GM12878 (cell line): Measurements from ENCODE around the gene RFX3. TPM values are rescaled to one million over a fixed set of nuclear protein-coding genes. Genes with fewer than 3 reads are reported as not detected.

Experiments used
- ATAC-seq: fragments of 200-7000 bp; cut with Tn5 transposase; 3 replicates; pipeline ENCODE4 v1.9.1; 2020; ENCODE audit warnings: mild to moderate bottlenecking, moderate library complexity
- BruUV-seq: library from RNA; stranded (reverse); fragments of 400-500 nt; replicated peaks from 2 replicates; lab custom pipeline; 2021; lab: Mats Ljungman, UMichigan
- CTCF ChIA-PET: fragments of 300-600 bp; sonication (Branson Sonifier 250); formaldehyde crosslinking; extraction: SDS; loops from one replicate; lab custom pipeline; 2021; ENCODE audit warnings: inconsistent platforms; lab: Yijun Ruan, JAX
- POLR2A ChIA-PET: fragments of 350-600 bp; formaldehyde crosslinking; extraction: SDS; loops from one replicate; lab custom pipeline; 2021; ENCODE audit warnings: inconsistent platforms; lab: Charles Lee
- RAD21 ChIA-PET: fragments of 300-600 bp; sonication (Branson Sonifier 250); formaldehyde crosslinking; loops from one replicate; lab custom pipeline; 2023; ENCODE audit warnings: antibody characterized with exemption; ENCODE audit not compliant: unreplicated experiment; lab: Charles Lee
- SMC1A ChIA-PET: fragments of 300-600 bp; sonication (Branson Sonifier 250); formaldehyde crosslinking; loops from one replicate; lab custom pipeline; 2023; ENCODE audit not compliant: unreplicated experiment, uncharacterized antibody; lab: Charles Lee
- DNase-seq: peaks from one replicate; pipeline ENCODE4 v3.0.0-alpha.2; 2011; ENCODE audit warnings: low read depth, low spot score
- FAIRE-seq: peaks from 3 replicates; lab custom pipeline; 2011; peaks lifted over from hg19 to GRCh38; lab: Jason Lieb, UNC
- H2AFZ ChIP-seq: 2 replicates; pipeline ENCODE4 v1.6.0; 2011; ENCODE audit warnings: low read depth, low read length, control low read depth; ENCODE audit not compliant: control insufficient read depth
- H3K27ac ChIP-seq: 2 replicates; pipeline ENCODE4 v1.5.1; 2011; ENCODE audit warnings: control low read depth; ENCODE audit not compliant: control insufficient read depth, insufficient read depth
- H3K27me3 ChIP-seq, 2 experiments: replicated peaks in 1 of 2; 2 replicates each; pipeline versions ENCODE4 v1.6.0 to v1.6.1; 2011; ENCODE audit warnings: low read length in 1 of 2; ENCODE audit not compliant: control insufficient read depth in 2 of 2, insufficient read depth in 2 of 2
- H3K36me3 ChIP-seq, 2 experiments: 2 replicates each; pipeline ENCODE4 v1.5.1; 2011; ENCODE audit warnings: low read length in 1 of 2; ENCODE audit not compliant: control insufficient read depth in 2 of 2, insufficient read depth in 2 of 2
- H3K4me1 ChIP-seq: 2 replicates; pipeline ENCODE4 v1.6.1; 2011; ENCODE audit warnings: mild to moderate bottlenecking, low read length, moderate library complexity, mixed read lengths; ENCODE audit not compliant: control insufficient read depth, insufficient read depth
- H3K4me2 ChIP-seq: 2 replicates; pipeline ENCODE4 v1.6.0; 2011; ENCODE audit warnings: control low read depth; ENCODE audit not compliant: control insufficient read depth, insufficient read depth
- H3K4me3 ChIP-seq: fragments of 200-600 bp; sonication (generic); 2 replicates; pipeline ENCODE4 v1.5.1; 2016
- H3K79me2 ChIP-seq: 2 replicates; pipeline ENCODE4 v1.6.0; 2011; ENCODE audit warnings: low read length; ENCODE audit not compliant: control insufficient read depth, insufficient read depth
- H3K9ac ChIP-seq: 2 replicates; pipeline ENCODE4 v1.8.0; 2011; ENCODE audit warnings: low read length, control low read depth, mixed read lengths; ENCODE audit not compliant: control insufficient read depth, insufficient read depth
- H3K9me3 ChIP-seq: replicated peaks from 3 replicates; pipeline ENCODE4 v1.5.1; 2011; ENCODE audit warnings: mild to moderate bottlenecking, low read length; ENCODE audit not compliant: control insufficient read depth, insufficient read depth
- H4K20me1 ChIP-seq: 2 replicates; pipeline ENCODE4 v1.6.0; 2011; ENCODE audit not compliant: control insufficient read depth, insufficient read depth
- ATF7 ChIP-seq: fragments of 450-650 bp; IDR thresholded peaks from 2 replicates; pipeline ENCODE4 v1.6.1; 2016; ENCODE audit warnings: low read depth, mild to moderate bottlenecking
- IRF5 ChIP-seq: fragments of 450-650 bp; IDR thresholded peaks from 2 replicates; pipeline ENCODE4 v1.6.1; 2017; ENCODE audit warnings: borderline replicate concordance
- USF1 ChIP-seq: IDR thresholded peaks from 2 replicates; pipeline ENCODE4 v1.6.1; 2011; ENCODE audit warnings: borderline replicate concordance, low read depth, mild to moderate bottlenecking, moderate library complexity, mixed read lengths, low read length; ENCODE audit not compliant: insufficient read depth; ENCODE audit errors: extremely low read length
- WGBS: methylation state at CpG from one replicate; pipeline ENCODE4 v1.1.6; 2016; ENCODE audit warnings: low lambda C conversion rate; ENCODE audit not compliant: insufficient replicate concordance, insufficient coverage; ENCODE audit errors: missing lambda C conversion rate; 5-methylcytosine and 5-hydroxymethylcytosine counted together
- in situ Hi-C: fragments of 300-500 bp; cut with MboI; formaldehyde crosslinking; loops from 9 replicates; pipeline ENCODE4 v1.14.3; 2018; ENCODE audit warnings: mixed read lengths
- intact Hi-C: fragments of 100-400 bp; cut with micrococcal nuclease; formaldehyde crosslinking; loops from one replicate; pipeline ENCODE4 v1.14.2; 2022; ENCODE audit not compliant: unreplicated experiment
- polyA plus RNA-seq, 11 experiments: library from polyadenylated mRNA; depleted of rRNA in 4 of 11; unstranded in 6 of 11; stranded (reverse) in 5 of 11; fragments of >200 nt; fragmentation: Nextera tagmentation in 4 of 11; fragmentation: Illumina TruSeq in 1 of 11; extraction: Ambion mirVana in 4 of 11; extraction: Trizol in 1 of 11; gene quantifications; 1 replicate in 1 of 11; 2 replicates in 10 of 11; pipeline versions ENCODE4 v1.2.1 to v1.2.3, GENCODE V29; 2011 to 2016; ENCODE audit warnings: inconsistent platforms in 2 of 11, missing spikeins in 2 of 11, low read depth in 1 of 11
- total RNA-seq, 4 experiments: library from RNA; depleted of rRNA in 3 of 4; stranded (reverse); fragments of >200 nt in 3 of 4; fragmentation: Illumina TruSeq in 1 of 4; extraction: Trizol in 1 of 4; gene quantifications; 2 replicates each; pipeline versions ENCODE4 v1.2.1 to v1.2.3, GENCODE V29; 2013 to 2021

Gene RFX3
- total and polyA plus RNA-seq, 10 of the 15 experiments (the other 5 are each of a cell fraction or from before 2014, with no cell fraction given): 1.2 to 26.4 (median 6.7) TPM

DNA sequence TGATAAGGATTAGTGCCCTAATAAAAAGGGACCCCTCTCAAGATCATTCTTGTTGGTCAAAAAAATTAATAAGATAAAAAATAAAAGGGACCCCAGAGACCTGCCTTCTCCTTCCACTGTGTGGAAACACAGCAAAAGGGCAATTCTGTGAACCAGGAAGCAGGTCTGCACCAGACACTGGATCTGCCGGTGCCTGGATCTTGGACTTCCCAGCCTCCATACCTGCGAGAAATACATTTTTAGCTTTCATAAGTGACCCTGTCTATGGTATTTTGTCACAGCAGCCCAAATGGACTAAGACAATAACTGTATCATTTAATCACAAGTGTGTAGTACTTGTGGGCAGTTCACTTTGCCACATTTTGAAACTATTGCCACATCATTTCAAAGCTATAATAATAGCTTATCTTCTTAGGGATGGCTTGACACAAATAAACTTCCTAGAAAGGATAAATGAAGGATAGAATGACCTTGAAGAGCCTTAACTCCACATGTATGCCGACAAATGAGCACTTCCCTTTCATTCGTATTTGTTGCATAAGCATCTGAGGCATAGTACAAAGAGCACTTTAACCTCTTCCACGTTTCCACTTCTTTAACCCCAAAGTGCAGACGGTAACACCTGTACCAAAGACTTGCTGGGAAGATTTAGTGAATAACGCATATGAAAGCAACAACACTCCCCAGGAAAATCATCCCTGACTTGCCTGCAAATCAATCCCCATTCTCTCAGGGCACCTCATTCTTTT lies 336.5 kb downstream of the RFX3 start (continued):
- no peak for TF ChIP-seq USF1
- no peak for TF ChIP-seq IRF5

DNA sequence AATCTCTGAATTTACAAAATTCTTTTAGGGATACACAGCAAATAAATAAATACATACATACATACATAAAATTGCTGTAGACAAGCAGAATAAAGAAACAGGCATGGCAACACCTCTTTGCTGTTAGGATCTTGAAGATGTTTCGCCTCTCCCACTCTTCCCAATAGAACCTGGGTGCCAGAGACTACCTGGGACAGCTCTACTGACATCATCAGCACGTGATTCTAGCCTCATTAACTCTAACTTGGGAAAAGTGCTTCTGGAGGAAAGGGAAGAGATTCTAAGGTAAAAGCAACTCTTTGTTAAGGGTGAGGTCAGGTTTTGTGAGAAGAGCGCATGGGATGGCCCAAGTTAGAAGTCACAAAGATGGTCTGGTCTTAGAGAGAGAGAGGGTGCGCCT lies 339.1 kb downstream of the RFX3 start:
- no peaks in the 10 kb centered on the region for H3K79me2 ChIP-seq
- no peak overlapping the region for H3K4me2 ChIP-seq
- ChIA-PET RAD21 (no interaction called here), SMC1A (interaction anchor here (1.8 kb wide), 1 partner anchor 43 kb away, joined by 3 read pairs; no protein-coding TSS in a partner anchor), CTCF (no interaction called here), POLR2A (no interaction called here)
- ATAC-seq: no peak
- H3K9ac ChIP-seq: no peak overlapping the region
- H3K4me1 ChIP-seq: no peaks in the 10 kb centered on the region
- TF ChIP-seq ATF7: no peak
- H3K4me3 ChIP-seq: no peak overlapping the region
- no peaks in the 10 kb centered on the region for H3K36me3 ChIP-seq
- in situ Hi-C loops (no loop called here), intact Hi-C loops (no loop called here)
- BruUV-seq: no TSS peak
- H3K27me3 ChIP-seq: peaks cover 0 to 1% of the 10 kb centered on the region in 2 experiments; a peak in 3 of 4 replicates
- DNase-seq: no peak
- no peaks in the 10 kb centered on the region for H3K9me3 ChIP-seq
- H4K20me1 ChIP-seq: no peaks in the 10 kb centered on the region
- no peak overlapping the region for H3K27ac ChIP-seq
- no peak for FAIRE-seq
- no peak overlapping the region for H2AFZ ChIP-seq
- WGBS: 40% methylated on average over 4 of the region's 4 CpGs
